ENCODE results near the gene PRSS57.
"Not testable (repeated sequence)": the region's sequence is repeated elsewhere in the genome, so short reads cannot be mapped to it uniquely, and the experiment has no call there.

The PRSS57 gene

DNA sequence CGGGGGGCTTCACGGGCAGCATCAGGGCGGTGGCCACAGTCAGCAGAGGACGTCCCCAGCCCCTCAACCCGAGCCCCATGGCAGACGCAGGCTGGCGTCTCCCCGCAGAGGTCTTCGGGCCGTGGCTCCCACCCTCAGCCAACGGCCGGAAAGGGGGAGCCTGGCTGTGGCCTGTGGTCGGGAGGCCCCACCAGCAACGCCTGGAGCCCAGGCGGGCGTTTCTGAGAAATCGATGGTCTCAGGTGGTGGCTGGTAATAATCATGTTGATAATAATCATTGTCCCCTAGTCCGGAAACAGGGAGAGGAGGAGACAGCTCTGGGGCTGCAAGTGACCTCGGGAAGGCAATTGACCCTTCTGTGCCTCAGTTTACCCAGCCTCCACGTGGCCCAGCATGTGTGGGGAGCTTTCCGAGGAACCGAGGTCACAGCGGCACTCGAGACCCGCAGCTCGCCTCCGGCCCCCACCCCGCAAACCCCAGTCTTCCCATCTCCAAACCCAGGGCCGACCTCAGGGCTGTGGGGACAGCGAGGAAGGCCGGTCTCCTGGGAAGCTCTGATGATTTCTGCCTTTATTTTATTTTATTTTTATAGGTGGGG is at the start of gene PRSS57:
TSS of gene PRSS57 (minus strand) at position 101 of the 598 bp plus-strand sequence. CDS start at position 79, 22 bp downstream.
- no peak for DNase-seq

- DNase-seq: no peak
Observed at GRCh38 chr19:743168-743687, 48.0 kb upstream of the PRSS57 start.

DNA sequence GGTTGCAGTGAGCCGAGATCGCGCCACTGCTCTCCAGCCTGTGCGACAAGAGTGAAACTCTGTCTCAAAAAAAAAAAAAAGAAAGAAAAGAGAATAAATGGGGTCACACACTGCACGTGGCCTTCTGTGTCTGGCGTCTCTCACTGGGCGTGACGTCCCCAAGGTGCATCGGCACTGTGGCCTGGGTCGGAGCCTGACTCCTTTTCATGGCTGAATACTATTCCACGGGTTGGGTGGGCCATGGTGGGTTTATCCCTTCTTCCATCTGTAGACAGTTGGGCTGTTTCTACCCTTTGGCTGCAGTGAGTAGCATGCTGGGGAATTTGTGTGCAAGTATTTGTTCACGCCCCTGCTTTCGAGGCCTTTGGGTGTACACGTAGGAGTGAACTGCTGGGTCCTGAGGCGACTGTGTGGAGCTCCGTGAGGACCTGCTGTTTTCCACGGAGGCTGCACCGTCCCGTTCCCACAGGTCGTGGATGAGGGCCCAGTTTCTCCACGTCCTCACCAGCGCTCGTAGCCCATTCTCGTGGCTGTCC is 47.4 kb upstream of the PRSS57 start:
- DNase-seq: no peak

- DNase-seq: peak in 1 of 2 experiments; percentile 58
Observed at GRCh38 chr19:741506-742131, 46.4 kb upstream of the PRSS57 start.

DNA sequence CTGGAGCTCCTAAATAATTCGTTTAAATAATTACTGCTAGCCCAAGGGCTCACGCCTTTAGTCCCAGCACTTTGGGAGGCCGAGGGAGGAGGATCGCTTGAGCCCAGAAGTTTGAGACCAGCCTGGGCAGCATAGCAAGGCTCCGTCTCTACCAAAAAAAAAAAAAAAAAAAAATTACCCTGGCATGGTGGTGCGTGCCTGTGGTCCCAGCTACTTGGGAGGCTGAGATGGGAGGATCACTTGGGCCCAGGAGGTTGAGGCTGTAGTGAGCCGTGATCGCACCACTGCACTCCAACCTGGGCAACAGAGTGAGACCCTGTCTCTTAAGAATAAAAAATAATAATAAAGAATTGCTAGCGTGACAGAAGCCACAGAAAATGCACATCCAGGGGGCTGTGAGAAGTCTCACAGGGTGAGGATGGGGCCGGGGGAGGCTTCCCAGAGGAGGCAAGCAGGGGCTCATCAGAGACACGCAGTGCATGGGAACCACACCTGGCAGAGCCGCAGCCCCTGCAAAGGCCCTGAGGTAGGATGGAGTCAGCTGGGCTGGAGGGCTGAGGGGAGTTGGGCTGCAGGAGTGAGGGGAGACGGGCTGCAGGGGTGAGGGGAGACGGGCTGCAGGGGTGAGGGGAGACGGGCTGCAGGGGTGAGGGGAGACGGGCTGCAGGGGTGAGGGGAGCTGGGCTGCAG is 45.7 kb upstream of the PRSS57 start:
- DNase-seq: not testable (repeated sequence)

DNA sequence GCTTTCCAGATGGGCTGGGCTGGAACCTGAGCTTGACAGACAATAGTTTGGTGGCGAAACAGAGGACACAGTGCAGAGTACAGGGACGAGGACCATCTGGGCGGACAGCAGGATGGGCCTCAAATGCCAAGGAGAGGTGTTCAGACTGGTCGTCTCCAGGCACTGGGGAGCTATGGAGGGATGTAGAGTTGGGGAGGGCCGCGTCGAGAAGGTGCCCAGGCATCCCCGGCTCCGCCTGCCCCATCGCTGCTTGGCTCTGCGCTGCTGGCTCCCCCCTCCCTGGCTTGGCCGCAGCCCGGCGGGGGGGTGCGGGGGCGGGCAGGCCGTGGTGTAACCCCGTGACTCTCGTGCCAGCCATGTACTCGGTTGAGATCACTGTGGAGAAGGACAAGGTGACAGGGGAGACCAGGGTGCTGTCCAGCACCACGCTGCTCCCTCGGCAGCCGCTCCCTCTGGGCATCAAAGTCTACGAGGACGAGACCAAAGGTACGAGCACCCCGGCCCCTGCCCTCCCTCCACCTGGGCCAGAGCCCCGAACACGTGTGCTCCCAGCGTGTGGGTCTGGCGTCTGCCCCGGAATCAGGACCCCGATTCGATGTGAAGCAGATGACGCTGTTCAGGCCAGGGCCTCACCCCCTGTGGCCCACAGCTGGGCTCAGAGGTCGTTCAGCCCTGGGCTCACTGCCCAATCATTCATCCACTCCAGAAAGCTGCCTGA is 44.9 kb upstream of the PRSS57 start:
- no peak for DNase-seq

- DNase-seq: no peak
Observed at GRCh38 chr19:738509-739128, 43.4 kb upstream of the PRSS57 start.

DNA sequence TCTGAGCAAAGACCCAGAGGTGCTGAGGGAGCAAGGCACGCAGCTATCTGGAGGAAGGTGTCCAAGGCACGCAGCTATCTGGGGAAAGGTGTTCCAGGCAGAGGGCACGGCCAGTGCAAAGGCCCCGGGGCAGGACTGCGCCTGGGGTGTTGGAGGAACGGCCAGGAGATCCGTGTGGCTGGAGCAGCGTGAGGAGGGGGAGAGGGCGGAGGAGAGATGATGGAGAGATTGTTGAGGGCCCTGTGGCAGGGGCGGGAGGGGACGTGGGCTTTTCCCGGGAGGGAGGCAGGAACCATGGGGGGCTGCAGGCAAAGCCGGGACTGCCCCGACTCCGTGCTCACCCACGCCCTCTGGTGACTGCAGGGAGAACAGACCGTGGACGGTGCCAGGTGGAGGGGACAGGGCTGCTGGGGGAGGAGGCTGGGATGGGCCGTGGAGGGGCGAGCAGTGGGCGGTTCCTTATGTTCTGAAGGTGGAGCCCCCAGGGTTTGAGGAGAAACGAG is 42.4 kb upstream of the PRSS57 start:
- DNase-seq: peak in 1 of 2 experiments; percentile 21

- no peak for DNase-seq
Observed at GRCh38 chr19:736125-736524, 40.9 kb upstream of the PRSS57 start.

- DNase-seq: no peak
Observed at GRCh38 chr19:734716-735115, 39.5 kb upstream of the PRSS57 start.

GRCh38 chr19:732148-733069 is 37.2 kb upstream of the PRSS57 start:
- DNase-seq: no peak

GRCh38 chr19:731000-731399 is 35.7 kb upstream of the PRSS57 start:
- DNase-seq: no peak

GRCh38 chr19:729965-730668 is 34.9 kb upstream of the PRSS57 start:
- no peak for DNase-seq

- DNase-seq: not testable (repeated sequence)
Observed at GRCh38 chr19:729564-729963, 34.3 kb upstream of the PRSS57 start.

DNA sequence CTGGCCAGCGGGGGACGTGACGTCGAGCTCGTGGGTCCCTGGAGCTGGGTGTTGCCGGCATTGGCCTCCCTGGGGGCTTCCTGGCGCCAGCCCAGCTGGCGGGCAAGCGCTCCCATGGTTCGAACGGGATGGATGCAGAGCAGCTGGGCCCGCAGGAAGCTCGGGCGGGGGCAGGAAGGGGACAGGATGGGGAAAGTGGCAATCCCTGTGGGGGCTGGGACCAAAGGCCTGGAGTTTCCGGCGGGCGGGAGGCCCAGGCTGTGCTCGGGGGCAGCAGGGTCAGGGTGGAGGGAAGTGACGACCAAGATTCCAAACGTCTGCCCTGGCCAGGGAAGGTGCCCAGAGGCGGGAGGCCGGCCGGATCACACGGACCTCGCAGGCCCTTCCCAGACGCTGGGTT is 32.8 kb upstream of the PRSS57 start:
- no peak for DNase-seq

DNA sequence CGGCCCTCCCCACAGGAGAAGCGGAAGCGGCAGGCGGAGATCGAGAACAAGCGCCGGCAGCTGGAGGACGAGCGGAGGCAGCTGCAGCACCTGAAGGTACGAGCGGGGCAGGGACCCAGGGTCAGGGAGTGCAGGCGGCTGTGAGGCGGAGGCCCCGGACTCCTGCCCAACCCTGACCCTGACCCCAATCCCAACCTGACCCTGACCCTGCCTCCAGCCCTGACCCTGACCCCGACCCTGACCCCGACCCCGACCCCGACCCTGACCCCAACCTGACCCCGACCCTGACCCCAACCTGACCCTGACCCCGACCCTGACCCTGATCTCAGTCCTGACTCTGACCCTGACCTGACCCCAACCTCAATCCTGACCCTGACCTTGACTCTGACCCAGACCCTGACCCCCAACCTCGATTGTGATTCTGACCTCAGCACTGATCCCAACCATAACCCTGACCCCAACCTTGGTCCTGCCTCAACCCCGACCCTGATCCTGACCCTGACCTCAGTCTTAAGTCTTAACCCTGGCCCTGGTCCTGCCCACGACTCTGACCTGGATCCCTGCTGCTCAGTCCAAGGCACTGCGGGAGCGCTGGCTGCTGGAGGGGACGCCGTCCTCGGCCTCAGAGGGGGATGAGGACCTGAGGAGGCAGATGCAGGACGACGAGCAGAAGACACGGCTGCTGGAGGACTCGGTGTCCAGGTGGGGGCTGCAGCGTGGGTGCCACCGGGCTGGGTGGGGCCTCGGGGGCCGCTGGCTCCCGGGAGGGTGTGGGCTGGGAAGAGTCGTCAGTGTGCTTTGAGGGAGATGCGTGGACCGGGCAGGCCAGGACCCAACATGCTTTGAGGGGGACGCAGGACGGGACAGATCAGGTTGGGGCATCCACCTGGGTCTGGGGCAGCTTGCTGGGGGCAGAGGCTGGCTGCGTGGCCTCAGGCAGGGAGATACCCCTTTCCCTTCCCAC is 32.0 kb upstream of the PRSS57 start:
- no peak for DNase-seq

DNA sequence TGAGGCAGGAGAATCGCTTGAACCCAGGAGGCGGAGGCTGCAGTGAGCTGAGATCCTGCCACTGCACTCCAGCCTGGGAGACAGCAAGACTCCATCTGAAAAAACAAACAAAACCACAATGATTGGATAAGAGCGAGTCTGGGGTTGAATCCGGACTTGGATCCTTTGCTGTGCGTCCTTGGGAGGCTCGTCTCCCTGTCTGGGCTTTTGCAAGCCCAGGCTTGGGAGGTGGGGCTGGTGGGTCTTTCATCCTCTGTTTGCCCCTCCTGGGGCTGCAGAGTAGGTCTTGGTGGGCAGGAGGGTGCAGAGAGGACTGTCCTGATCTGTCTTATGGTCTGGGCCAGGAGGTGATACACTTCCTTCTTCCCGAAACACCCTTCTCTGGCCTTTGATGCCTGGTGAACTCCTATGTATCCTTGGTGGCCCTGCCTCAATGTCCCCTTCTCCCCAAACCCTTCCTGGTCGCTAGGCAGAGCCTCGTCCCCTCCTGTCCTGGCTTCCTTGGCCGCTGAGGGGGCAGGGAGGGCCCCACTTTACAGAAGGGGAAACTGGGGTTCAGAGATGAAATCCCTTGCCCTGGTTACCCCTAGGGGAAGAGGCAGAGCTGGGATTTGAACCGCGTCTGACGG is 30.3 kb upstream of the PRSS57 start:
- no peak for DNase-seq

- no peak for DNase-seq
Observed at GRCh38 chr19:723714-724113, 28.5 kb upstream of the PRSS57 start.

DNA sequence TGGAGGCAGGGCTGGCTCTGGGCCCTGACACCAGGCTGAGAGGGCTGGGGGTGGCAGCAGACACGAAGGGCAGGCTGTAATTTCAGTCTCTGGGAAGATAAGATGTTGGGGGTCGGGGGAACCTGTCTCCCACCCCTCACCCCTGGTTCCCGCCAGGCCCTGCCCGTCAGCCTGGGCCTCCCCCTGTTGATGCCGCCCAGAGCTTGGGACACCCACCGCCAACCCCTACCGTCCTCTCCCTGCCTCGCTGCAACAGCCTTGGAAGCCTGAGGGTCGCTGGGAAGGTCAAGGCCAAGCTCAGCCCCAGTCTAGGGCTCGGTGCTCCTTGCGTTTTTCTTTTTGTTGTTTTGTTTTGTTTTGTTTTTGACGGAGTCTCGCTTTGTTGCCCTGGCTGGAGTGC is 28.0 kb upstream of the PRSS57 start:
- no peak for DNase-seq

All from SW 1271 (cell line).